ENCODE data around the gene MED13L.
"Not testable (repeated sequence)": the region's sequence is repeated elsewhere in the genome, so short reads cannot be mapped to it uniquely, and the experiment has no call there.

MED13L gene

GRCh38 chr12:116246490-116247179 is 30.9 kb downstream of the MED13L start:
- DNase-seq = no peak

DNA sequence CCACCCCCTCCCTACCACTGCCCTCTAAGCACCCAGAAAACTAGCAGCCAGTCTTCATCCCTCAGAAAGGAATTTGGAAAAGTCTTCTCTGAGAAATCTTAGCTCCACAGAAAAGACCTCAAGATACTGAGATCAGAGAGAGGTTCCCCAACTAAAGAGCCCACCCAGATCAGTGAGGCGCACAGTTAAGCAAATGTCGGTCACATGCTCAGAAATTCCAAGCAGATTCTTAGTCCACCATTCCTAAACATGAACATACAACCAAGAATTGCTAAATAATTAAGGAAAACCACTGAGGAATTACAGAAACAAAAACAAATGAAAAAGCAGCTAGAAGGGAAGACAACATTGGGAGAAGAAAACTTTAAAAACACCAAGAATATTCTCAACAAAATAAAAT is 32.3 kb downstream of the MED13L start:
- DNase-seq = no peak

- no peak for DNase-seq
Measured at GRCh38 chr12:116244474-116245090, 32.9 kb downstream of the MED13L start.

GRCh38 chr12:116244001-116244400 is 33.5 kb downstream of the MED13L start:
- DNase-seq = no peak

GRCh38 chr12:116242740-116243139 is 34.8 kb downstream of the MED13L start:
- DNase-seq = no peak

DNA sequence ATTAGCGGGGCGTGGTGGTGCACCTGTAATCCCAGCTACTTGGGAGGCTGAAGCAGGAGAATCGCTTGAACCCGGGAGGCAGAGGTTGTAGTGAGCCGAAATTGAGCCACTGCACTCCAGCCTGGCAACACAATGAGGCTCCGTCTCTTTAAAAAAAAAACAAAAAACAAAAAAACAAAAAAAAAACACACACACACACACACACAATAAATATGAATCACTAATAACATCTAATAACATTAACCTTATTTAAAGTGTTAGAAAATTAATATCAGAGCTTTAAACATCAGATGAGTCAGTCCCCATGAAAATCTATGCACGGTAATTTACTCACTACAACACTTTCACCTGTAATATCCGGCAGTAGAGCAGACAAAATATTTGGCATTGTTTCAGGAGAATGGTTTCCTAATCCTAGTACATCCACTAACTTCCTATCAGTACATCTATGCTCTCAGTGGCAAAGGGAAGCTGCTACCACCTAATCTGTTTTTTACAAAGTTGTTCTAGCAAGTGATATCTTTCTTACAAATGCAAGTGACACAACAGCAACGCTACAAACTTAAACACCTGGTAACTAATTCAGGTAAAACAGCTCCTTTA is 36.2 kb downstream of the MED13L start:
- DNase-seq = no peak

DNA sequence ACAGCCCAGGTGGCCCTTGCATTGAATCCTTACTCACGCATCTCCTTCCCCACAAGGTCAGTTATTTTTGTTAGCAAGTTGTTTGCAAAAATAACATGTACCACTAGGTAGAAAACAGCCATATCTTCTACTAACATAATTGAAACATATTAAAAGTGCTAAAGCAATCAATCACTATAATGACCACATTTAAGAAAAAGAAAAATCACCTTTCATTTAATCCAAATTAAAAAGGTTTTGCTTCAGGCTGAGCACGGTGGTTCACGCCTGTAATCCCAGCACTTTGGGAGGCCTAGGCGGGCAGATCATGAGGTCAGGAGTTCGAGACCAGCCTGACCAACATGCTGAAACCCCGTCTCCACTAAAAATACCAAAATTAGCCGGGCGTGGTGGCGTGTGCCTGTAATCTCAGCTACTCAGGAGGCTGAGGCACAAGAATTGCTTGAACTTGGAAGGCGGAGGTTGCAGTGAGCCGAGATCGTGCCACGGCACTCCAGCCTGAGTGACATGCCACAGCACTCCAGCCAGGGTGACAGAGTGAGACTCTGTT is 38.8 kb downstream of the MED13L start:
- not testable (repeated sequence) for DNase-seq

DNA sequence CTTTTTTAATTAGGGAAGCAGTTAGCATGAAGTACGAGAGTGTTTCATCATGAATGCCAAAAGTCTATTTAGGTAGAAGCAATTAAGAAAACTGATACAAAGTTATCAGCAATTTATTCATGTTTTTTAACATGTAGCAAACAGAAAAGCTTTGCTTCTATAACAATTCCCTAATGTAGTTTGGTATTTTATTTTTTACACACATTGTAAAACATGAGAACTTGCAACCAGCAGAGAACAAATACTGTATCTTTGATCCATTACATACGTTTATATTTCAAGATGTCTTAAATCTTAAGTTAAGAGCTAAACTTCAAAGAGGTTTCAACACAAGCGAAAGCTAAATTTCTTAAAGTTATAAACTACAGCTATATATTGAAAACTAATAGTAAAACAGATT is 39.3 kb downstream of the MED13L start:
- DNase-seq = no peak

GRCh38 chr12:116236976-116237375 is 40.5 kb downstream of the MED13L start:
- no peak for DNase-seq

DNA sequence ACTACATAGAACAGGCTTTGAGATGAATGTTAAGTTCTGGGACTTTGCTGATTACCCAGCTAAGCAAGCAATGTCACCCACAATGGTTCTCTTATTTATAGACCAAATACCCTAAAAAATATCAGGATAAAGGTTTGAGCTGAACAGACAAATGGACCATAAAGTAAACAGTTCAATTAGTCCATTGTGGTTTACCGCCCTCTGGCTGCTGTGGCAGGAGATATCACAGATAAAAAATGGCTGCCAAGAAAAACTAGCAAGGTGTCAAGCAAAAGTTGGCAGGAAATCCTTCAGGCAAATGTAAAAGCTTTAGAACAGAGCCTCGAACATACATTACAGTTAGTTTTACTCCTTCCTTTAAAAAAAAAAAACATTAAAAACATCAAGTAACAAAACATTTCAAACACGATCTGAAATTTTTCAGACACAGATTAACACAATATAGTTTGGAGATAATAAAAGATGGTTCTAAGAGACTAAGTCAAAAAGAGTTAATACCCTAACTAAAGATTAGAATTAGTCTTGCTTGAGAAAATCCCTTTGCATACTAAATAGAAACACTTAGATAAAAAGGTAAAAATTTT is 41.3 kb downstream of the MED13L start:
- DNase-seq = no peak

DNA sequence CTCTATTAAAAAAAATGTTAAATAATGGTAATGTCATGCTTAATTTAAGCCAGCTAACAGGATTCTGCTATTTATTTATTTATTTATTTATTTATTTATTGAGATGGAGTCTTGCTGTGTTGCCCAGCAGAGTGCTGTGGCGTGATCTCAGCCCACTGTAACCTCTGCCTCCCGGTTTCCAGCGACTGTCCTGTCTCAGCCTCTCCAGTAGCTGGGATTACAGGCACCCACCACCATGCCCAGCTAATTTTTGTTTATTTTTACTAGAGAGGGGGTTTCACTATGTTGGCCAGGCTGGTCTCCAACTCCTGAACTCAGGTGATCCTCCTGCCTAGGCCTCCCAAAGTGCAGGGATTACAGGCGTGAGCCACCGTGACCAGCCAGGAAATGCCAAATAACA is 43.3 kb downstream of the MED13L start:
- not testable (repeated sequence) for DNase-seq

DNA sequence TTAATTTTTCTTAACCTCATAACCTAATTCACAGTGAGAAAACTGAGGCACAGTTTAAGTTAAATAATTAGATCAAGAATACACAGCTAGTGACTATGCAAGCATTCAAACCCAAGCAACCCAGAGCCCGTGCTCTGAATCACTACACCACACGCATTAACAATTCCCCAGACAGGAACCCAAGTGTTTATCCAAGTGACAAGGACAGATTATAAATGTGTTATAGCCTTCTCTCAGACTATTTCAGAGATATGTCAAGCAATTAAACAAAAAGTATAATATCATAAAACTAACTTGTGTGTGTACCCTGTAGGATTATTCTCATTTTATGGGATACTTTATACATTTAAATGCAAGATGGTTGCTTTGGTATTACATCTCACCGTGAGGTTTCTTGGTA is 43.8 kb downstream of the MED13L start:
- no peak for DNase-seq

- DNase-seq = no peak
Measured at GRCh38 chr12:116227811-116228210, 49.7 kb downstream of the MED13L start.

DNA sequence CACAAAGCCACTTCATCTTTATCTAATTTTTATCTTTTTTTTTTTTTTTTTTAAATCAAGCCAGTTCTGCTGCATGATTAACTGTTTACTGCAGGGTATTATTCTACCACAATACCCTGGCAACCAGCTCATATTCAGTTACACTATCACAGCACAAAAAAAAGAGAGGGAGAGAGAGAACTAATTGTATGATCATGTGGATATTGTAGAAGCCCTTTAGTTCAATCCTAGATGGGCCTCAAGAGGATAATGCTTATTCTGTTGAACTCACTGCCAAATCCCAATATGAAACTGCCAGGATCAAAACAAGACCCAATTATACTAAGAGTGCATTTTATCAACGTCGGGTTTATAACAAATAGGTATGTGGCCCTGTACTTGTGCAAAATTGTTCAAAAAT is 51.5 kb downstream of the MED13L start:
- DNase-seq = no peak

DNA sequence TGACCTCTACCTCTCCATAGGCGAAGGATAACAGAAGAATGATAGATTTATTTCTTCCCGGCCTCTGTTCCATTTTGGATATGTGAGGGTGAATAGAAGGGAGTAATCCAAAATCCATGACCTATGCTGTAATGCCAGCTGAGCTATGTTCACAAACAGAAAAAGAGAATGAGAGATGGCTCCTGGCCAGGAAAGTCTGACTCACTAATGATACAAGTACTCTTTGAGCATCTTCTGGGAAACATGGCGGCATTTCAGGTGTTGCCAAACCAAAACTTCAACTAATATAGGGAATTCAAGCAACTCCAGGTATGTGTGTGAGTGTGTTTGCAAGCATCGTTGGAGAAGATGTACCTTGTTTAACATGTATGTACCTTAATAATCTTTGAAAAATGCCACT is 55.1 kb downstream of the MED13L start:
- DNase-seq = no peak

GRCh38 chr12:116220756-116221155 is 56.7 kb downstream of the MED13L start:
- no peak for DNase-seq

DNA sequence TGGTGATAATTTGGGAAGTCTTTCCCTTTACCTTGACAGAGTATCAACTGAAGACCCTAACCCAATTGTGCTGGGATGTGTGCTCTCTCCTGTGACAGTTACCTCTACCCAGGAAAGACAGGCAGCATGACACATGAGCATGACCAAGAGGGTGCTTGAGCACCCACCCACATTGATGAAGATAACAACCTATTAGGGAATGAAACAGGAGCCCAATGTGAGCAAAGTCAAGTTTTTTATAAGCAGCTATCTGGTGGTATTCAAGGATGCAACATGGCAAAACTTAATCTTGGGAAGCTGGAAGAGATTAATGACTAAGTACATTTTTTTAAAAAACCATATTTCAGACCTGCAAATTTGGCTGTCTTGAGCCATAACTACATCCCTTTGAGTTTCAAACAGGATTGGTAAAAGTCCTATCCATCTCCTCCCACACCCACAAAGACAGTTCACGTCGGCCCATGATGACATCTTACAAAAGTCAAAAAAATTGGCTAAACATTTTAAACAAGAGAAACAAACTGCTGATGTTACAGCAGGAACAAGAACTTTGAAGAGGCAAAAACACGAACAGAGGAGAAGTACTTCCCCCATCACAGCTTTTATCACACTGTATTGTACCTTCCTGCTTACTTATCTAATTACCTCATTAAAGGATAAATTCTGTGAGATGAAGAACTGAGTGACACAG is 60.3 kb downstream of the MED13L start:
- DNase-seq = no peak

GRCh38 chr12:116216022-116216756 is 61.3 kb downstream of the MED13L start:
- no peak for DNase-seq

DNA sequence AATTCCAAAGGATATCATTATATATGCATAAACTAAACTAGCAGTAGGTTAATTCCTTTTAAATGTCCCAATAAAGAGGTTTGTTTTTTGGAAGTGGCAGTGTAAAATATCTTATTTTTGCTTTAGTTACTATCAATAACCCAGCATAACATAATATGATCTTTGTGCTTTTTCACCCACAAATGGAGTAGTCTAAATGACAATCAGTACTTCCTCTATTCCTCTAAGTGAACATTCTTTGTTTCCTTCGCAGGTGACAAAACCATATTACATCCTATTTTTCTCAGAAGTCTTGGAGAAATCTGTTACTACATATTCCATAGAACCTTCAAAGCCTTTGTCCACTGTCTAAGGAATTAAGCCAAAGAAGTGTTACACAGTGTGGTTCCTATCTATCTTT is 62.5 kb downstream of the MED13L start:
- no peak for DNase-seq

GRCh38 chr12:116213885-116214527 is 63.5 kb downstream of the MED13L start:
- DNase-seq = no peak

DNA sequence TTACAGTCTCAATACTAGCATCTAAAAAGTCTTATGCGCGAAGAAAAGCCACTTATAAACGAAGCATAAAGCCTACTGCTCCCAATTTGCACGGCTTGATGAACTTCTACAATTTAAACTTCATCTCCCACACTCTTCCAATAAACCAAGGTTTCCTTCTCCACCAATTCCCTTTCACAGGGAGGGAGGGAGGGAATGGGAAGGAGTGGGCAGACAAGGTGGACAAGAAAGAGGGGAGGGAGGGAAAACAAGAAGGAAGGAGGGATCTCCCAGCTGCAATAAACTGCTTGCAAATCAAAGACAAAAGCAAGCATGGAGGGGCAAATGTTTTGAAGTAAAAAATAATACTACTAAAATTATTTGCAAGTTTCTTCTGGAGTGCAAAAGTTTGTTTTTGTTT is 64.5 kb downstream of the MED13L start:
- DNase-seq = no peak

- DNase-seq = no peak
Measured at GRCh38 chr12:116210762-116211161, 66.7 kb downstream of the MED13L start.
